Gastroesophageal sphincter (tissue), 4 donors: ENCODE measurements around the gene SPATS1. TPM values are rescaled to one million over a fixed set of nuclear protein-coding genes. Genes with fewer than 3 reads are reported as not detected.

ENCODE experiments used
- ATAC-seq: fragments of 150-250 bp; one replicate; pipeline ENCODE4 v1.9.1; 2016; ENCODE audit warnings: mild to moderate bottlenecking, moderate library complexity
- H3K27ac ChIP-seq, 4 donors: fragments of 200-600 bp; sonication (generic) in 3 of 4; 1 replicate in 3 of 4; 2 replicates in 1 of 4; pipeline ENCODE4 v1.5.1; 2016 to 2019
- H3K27me3 ChIP-seq: fragments of 200-600 bp; sonication (generic); one replicate; pipeline ENCODE4 v1.5.1; 2019
- H3K36me3 ChIP-seq, 2 donors: fragments of 200-600 bp; sonication (generic); one replicate each; pipeline ENCODE4 v1.5.1; 2019; ENCODE audit warnings: control low read depth in 1 of 2
- H3K4me1 ChIP-seq, 3 donors: fragments of 200-600 bp; sonication (generic); 1 replicate in 2 of 3; 2 replicates in 1 of 3; pipeline ENCODE4 v1.5.1; 2016 to 2019; ENCODE audit warnings: control low read depth in 2 of 3
- H3K4me3 ChIP-seq, 2 donors: fragments of 200-600 bp; sonication (generic); one replicate each; pipeline ENCODE4 v1.5.1; 2019; ENCODE audit warnings: mild to moderate bottlenecking in 1 of 2, moderate library complexity in 1 of 2
- H3K9me3 ChIP-seq, 3 donors: fragments of 200-600 bp; sonication (generic); one replicate each; pipeline ENCODE4 v1.5.1; 2017 to 2019; ENCODE audit warnings: control low read depth in 2 of 3
- CTCF ChIP-seq, 4 experiments: fragments of 200-600 bp in 2 of 4; fragments of 450-650 bp in 2 of 4; sonication (generic) in 1 of 4; IDR thresholded peaks; one replicate each; pipeline ENCODE4 v1.5.1; 2017 to 2019; ENCODE audit warnings: antibody characterized with exemption in 4 of 4, mild to moderate bottlenecking in 2 of 4, moderate library complexity in 2 of 4
- EP300 ChIP-seq: sonication (generic); formaldehyde crosslinking; IDR thresholded peaks from one replicate; pipeline ENCODE4 v1.6.1; 2017; ENCODE audit warnings: antibody characterized with exemption, mild to moderate bottlenecking
- POLR2A ChIP-seq, 2 donors: fragments of 450-650 bp; IDR thresholded peaks; one replicate each; pipeline ENCODE4 v1.6.1; 2017; ENCODE audit warnings: antibody characterized with exemption in 2 of 2, mild to moderate bottlenecking in 2 of 2, moderate library complexity in 1 of 2
- POLR2AphosphoS5 ChIP-seq: sonication (generic); formaldehyde crosslinking; IDR thresholded peaks from one replicate; pipeline ENCODE4 v1.6.1; 2017; ENCODE audit warnings: antibody characterized with exemption
- WGBS, 2 donors: methylation state at CpG; one replicate each; pipeline ENCODE4 v1.1.5; 2018; ENCODE audit warnings: low coverage in 1 of 2; 5-methylcytosine and 5-hydroxymethylcytosine counted together
- total RNA-seq, 4 donors: library from RNA; depleted of rRNA; stranded (reverse); fragments of >200 nt; gene quantifications; one replicate each; pipeline ENCODE4 v1.1.0, GENCODE V29; 2016

The SPATS1 gene
- total RNA-seq, 4 donors from 2014 or later: not detected

GRCh38 chr6:44338228-44339122, 4.0 kb upstream of the SPATS1 start:
- Histone ChIP-seq H3K27ac (peak overlapping the region in 2 of 4 donors; percentile 38 to 61), H3K4me3 (no peak overlapping the region), H3K9me3 (no peaks in the 10 kb centered on the region), H3K27me3 (peaks cover 22% of the 10 kb centered on the region), H3K4me1 (peaks cover 0 to 23% (median 0%) of the 10 kb centered on the region in 3 donors), H3K36me3 (no peaks in the 10 kb centered on the region)
- ATAC-seq: peak; percentile 72
- WGBS, 2 donors: 0 to 5% methylated on average over 3 to 8 of the region's 11 CpGs
- no peak for TF ChIP-seq POLR2A (IDR thresholded peaks at IDR 0.05)
- TF ChIP-seq CTCF (IDR thresholded peaks at IDR 0.05): peak; percentile 62 to 79 (median 70)
- TF ChIP-seq EP300: no peak

DNA sequence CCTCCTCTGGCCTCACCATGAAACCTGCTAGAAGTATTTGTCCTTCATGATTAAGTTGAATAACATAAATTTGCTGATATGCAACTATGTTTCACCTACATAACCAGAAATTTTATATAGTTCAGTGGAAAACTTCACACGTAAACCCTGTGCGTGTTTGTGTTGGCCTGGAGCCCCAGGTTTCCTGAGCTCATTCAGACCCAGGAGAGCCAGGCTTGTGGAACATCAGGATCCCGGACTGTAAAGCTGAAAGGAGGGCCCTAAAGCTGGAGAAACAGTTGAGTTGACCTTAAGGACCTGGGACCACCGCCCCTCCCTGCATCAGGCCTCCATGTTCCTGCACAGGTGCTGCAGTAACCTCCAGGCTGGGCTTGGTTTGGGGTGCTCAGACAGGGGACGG, 3.1 kb upstream of the SPATS1 start:
- TF ChIP-seq EP300 (no peak), POLR2A (IDR thresholded peaks at IDR 0.05) (no peak), POLR2AphosphoS5 (no peak), CTCF (IDR thresholded peaks at IDR 0.05) (no peak)
- Histone ChIP-seq H3K36me3 (no peaks in the 10 kb centered on the region), H3K27ac (peak overlapping the region in 2 of 4 donors; percentile 38 to 61), H3K9me3 (no peaks in the 10 kb centered on the region), H3K4me1 (peaks cover 0 to 23% (median 0%) of the 10 kb centered on the region in 3 donors), H3K27me3 (peaks cover 24% of the 10 kb centered on the region), H3K4me3 (no peak overlapping the region)
- ATAC-seq: no peak
- WGBS, 2 donors: 79% methylated on average over 5 of the region's 5 CpGs; no CpG with 5 or more reads in 1 of the 2 donors

GRCh38 chr6:44339763-44340625, 2.5 kb upstream of the SPATS1 start:
- H3K27ac ChIP-seq: peak overlapping the region in 1 of 4 donors; percentile 61
- H3K27me3 ChIP-seq: peaks cover 26% of the 10 kb centered on the region
- H3K36me3 ChIP-seq: no peaks in the 10 kb centered on the region
- peaks cover 0 to 23% (median 0%) of the 10 kb centered on the region in 3 donors for H3K4me1 ChIP-seq
- TF ChIP-seq POLR2AphosphoS5 (no peak), CTCF (IDR thresholded peaks at IDR 0.05) (no peak), EP300 (no peak), POLR2A (IDR thresholded peaks at IDR 0.05) (no peak)
- no peaks in the 10 kb centered on the region for H3K9me3 ChIP-seq
- WGBS, 2 donors: 31 to 71% methylated on average over 1 to 4 of the region's 7 CpGs
- no peak overlapping the region for H3K4me3 ChIP-seq
- ATAC-seq: no peak

GRCh38 chr6:44341095-44341890, 1.2 kb upstream of the SPATS1 start:
- H3K9me3 ChIP-seq: no peaks in the 10 kb centered on the region
- peaks cover 0 to 23% (median 0%) of the 10 kb centered on the region in 3 donors for H3K4me1 ChIP-seq

More at GRCh38 chr6:44341095-44341890, 1.2 kb upstream of the SPATS1 start:
- no peak overlapping the region for H3K27ac ChIP-seq
- H3K4me3 ChIP-seq: no peak overlapping the region
- H3K27me3 ChIP-seq: peaks cover 39% of the 10 kb centered on the region
- H3K36me3 ChIP-seq: no peaks in the 10 kb centered on the region
- 25 to 82% methylated on average over 2 to 7 of the region's 8 CpGs for WGBS, 2 donors
- no peak for ATAC-seq
- TF ChIP-seq POLR2AphosphoS5 (no peak), EP300 (no peak), CTCF (IDR thresholded peaks at IDR 0.05) (no peak), POLR2A (IDR thresholded peaks at IDR 0.05) (no peak)
